GM18873 (cell line): ENCODE measurements around the gene BACE2.
"Not testable (repeated sequence)": the region's sequence is repeated elsewhere in the genome, so short reads cannot be mapped to it uniquely, and the experiment has no call there.

Experiments used
- ATAC-seq: cut with Tn5 transposase; IDR thresholded peaks from one replicate; pipeline ENCODE4 v1.9.1; 2021; ENCODE audit warnings: mild to moderate bottlenecking, moderate library complexity, moderate number of reproducible peaks; ENCODE audit not compliant: unreplicated experiment, low FRiP score

The BACE2 gene

GRCh38 chr21:41176846-41177245 is 8.9 kb downstream of the BACE2 start:
- no peak for ATAC-seq

GRCh38 chr21:41180752-41181151 is 12.8 kb downstream of the BACE2 start:
- ATAC-seq, result no peak

- no peak for ATAC-seq
Measured at GRCh38 chr21:41182547-41182946, 14.6 kb downstream of the BACE2 start.

- ATAC-seq, result no peak
Measured at GRCh38 chr21:41183575-41183974, 15.6 kb downstream of the BACE2 start.

GRCh38 chr21:41185802-41186201 is 17.8 kb downstream of the BACE2 start:
- no peak for ATAC-seq

GRCh38 chr21:41186755-41187536 is 19.0 kb downstream of the BACE2 start:
- no peak for ATAC-seq

GRCh38 chr21:41187537-41188025 is 19.6 kb downstream of the BACE2 start:
- no peak for ATAC-seq

- ATAC-seq, result no peak
Measured at GRCh38 chr21:41188486-41189149, 20.7 kb downstream of the BACE2 start.

- no peak for ATAC-seq
Measured at GRCh38 chr21:41189150-41189745, 21.3 kb downstream of the BACE2 start.

- not testable (repeated sequence) for ATAC-seq
Measured at GRCh38 chr21:41192552-41192951, 24.6 kb downstream of the BACE2 start.

- no peak for ATAC-seq
Measured at GRCh38 chr21:41195311-41195710, 27.4 kb downstream of the BACE2 start.

GRCh38 chr21:41196993-41197392 is 29.0 kb downstream of the BACE2 start:
- no peak for ATAC-seq

- no peak for ATAC-seq
Measured at GRCh38 chr21:41197582-41197981, 29.6 kb downstream of the BACE2 start.

GRCh38 chr21:41198647-41199046 is 30.7 kb downstream of the BACE2 start:
- ATAC-seq, result not testable (repeated sequence)

- no peak for ATAC-seq
Measured at GRCh38 chr21:41199123-41199522, 31.2 kb downstream of the BACE2 start.

GRCh38 chr21:41199588-41199987 is 31.6 kb downstream of the BACE2 start:
- no peak for ATAC-seq

GRCh38 chr21:41201385-41201784 is 33.4 kb downstream of the BACE2 start:
- ATAC-seq, result no peak

- no peak for ATAC-seq
Measured at GRCh38 chr21:41204736-41205135, 36.8 kb downstream of the BACE2 start.

- no peak for ATAC-seq
Measured at GRCh38 chr21:41207401-41208375, 39.7 kb downstream of the BACE2 start.

GRCh38 chr21:41208376-41208763 is 40.4 kb downstream of the BACE2 start:
- ATAC-seq, result no peak
